Stimulated activated CD8-positive, alpha-beta memory T cell treated with anti-CD3 and anti-CD28 coated beads, Interleukin-12 subunit alpha, Interleukin-12 subunit beta, amount 100 ng/mL, for 1 hour (primary cell): ENCODE results near the gene UBL4A.
"Not testable (repeated sequence)": the region's sequence is repeated elsewhere in the genome, so short reads cannot be mapped to it uniquely, and the experiment has no call there.

Source experiments
- DNase-seq: peaks from one replicate; pipeline ENCODE4 v3.0.0-alpha.2; 2020; ENCODE audit warnings: low read depth

The UBL4A gene

DNA sequence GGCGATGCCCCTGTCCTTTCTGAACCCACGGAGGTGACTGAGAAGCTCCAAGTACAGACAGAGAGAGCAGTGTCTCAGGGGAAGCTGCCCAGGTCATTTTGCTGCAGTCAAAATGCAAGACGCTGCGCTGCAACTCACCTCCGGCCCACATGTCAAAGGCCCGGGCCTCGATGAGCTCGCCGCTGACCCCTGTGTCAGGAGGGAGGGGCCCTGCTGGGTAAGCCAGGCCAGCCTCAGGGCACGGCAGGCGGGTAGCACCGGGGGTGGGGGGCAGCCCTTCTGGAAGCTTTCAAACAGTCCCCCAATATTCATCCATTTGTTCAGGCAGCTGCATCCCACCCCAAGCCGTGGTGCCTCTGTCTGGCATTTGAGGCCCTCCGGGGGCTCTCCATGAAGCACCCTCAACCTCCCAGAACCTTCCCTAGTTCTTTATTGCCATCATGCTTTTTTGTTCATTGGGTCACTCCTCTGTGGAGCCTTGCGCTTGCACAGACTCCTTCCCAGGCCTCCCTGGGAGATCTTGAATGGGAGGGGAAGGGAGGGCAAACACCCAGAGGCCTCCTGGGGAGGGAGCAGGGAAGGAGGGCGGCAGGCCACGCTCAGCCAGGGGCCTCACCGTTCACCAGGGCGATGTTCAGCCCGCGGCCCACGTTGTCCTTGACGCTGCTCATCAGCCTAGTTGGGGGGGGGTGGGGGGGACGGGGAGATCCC lies 21.4 kb upstream of the UBL4A start:
- no peak for DNase-seq

DNA sequence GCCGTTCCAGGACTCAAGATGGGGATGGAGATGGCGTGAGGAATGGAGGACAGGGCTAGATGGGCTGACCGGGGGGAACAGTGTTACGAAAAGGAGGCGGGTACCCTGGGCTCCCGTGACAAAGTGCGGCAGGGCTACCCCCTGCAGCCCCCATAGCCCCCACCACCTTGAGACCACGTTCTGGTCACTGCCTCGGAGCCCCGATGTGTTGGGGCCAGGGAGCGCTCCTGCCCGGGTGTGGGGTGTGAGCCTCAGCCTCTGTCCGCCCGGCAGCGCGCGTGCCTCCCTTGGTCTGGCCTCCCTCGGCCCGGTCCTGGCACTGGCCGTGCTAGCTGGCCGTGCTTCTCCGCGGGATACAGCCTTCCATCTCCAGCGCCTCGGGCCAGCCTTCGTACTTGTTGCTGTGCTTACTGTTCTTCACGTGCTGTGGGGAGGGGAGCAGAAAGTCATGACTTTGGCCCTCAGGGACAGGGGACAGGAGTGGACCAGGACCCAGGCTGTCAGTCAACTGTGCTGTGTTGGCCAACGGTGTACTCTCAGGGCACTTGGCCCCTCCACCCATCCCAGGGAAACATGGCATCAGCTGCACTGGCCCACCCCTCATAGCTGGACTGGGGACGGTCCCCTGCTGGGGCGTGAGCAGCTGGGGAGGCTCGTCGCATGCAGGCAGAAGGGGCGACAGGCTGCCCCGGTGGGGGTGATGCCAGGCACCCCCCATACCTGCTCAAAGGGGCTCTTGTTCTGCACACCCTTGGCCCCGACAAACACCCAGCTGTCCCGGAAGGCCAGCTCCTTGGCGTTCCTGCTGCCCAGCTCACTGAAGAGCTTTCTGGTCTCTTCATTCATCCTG lies 20.3 kb upstream of the UBL4A start:
- DNase-seq, result no peak

DNA sequence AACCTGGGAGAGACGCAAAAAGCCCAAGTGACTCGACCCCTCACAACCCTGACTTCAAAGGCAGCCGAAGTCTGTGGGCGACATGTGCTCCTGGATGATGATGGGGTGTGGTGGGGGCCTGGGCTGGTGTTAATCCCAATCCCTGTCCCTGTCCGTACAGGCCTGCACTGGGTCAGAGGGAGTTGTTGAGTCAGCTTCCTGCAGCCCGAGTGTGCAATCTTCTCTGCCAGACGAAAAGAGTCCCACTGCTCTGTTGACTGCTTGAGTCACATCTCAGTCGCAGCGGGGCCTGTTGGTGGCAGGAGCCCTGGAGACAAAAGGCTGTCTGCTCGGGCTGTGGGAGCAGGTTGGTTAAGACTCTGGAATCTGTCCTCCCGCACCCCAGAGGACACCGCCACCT lies 19.3 kb upstream of the UBL4A start:
- DNase-seq, result no peak

- no peak for DNase-seq
Measured at GRCh38 chrX:154502989-154503388, 16.6 kb upstream of the UBL4A start.

- DNase-seq, result no peak
Measured at GRCh38 chrX:154502098-154502497, 15.7 kb upstream of the UBL4A start.

DNA sequence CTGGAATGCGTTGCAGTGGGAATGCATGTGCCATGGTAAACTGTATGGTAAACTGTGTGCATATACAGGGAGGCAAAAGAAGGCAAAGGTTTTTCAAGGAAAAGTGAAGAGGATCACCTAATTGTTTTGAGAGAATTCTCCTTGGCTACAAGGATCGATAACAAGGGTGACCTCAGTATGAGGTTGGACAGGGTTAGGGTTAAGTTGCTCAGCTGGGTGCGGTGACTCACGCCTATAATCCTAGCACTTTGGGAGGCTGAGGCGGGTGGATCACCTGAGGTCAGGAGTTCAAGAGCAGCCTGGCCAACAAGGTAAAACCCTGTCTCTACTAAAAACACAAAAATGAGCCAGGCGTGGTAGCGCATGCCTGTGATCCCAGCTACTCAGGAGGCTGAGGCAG lies 15.0 kb upstream of the UBL4A start:
- not testable (repeated sequence) for DNase-seq

- DNase-seq, result not testable (repeated sequence)
Measured at GRCh38 chrX:154496591-154497137, 10.2 kb upstream of the UBL4A start.

- DNase-seq, result no peak
Measured at GRCh38 chrX:154495472-154495922, 9.1 kb upstream of the UBL4A start.

- no peak for DNase-seq
Measured at GRCh38 chrX:154494715-154495114, 8.3 kb upstream of the UBL4A start.

GRCh38 chrX:154490414-154491083 lies 4.1 kb upstream of the UBL4A start, which contains the start of gene SLC10A3:
Gene SLC10A3 (minus strand): TSS chrX:154490629. CDS start chrX:154488940, 1,689 bp downstream.
- peak; percentile 75 for DNase-seq

- no peak for DNase-seq
Measured at GRCh38 chrX:154490021-154490413, 3.6 kb upstream of the UBL4A start.

DNA sequence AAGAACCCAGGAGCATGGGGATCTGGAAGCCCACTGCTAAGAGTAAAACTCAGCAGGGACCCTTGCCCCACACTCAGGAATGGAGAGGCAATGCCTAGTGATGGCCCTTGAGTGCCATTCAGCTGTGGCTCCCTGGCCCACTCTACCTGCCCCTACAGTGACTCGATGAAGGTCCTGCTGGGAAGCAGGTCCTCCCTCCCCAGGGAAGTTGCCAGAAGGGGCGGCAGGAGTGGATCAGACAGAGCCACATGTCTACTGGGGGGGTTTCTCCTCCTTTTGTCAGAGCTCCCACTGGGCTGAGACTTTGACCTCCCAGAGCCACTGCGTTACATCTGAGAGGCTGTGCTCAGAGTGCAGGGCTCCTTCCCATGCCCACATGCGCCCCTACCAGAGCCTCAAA lies 2.8 kb upstream of the UBL4A start:
- no peak for DNase-seq

- DNase-seq, result no peak
Measured at GRCh38 chrX:154488336-154489075, 2.1 kb upstream of the UBL4A start.

DNA sequence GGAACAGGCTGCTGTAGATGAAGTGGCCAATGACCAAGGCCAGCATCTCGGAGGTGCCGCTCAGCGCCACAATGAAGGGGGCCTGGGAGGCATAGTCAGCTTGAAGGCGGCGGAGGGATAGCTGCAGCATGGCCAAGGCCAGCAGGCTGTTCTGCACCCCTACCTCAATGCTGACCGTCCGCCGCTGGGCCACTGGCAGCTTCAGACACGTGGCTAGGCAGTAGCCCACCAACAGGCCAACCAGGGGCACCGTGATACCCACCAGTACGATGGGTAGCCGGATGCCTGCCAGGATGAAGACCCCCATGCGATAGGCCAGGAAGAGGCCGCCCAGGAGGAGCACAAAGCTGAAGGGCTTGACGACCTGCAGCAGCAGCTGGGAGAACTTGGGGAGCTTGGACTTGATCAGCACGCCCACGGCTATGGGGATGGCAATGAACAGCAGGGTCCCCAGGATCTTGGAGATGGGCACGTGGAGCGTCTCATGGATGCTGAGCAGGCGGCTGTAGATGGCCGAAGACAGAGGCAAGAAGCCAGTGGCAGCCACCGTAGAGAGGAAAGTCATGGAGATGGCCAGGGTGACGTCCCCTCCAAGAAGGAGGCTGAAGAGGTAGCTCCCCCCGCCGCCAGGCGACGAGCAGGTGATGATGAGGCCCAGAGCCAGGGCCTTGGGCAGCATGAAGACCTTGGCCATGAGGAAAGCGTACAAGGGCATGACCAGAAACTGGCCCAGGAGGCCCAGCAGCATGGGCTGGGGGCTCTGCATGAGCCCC lies 1.3 kb upstream of the UBL4A start:
- DNase-seq, result no peak

DNA sequence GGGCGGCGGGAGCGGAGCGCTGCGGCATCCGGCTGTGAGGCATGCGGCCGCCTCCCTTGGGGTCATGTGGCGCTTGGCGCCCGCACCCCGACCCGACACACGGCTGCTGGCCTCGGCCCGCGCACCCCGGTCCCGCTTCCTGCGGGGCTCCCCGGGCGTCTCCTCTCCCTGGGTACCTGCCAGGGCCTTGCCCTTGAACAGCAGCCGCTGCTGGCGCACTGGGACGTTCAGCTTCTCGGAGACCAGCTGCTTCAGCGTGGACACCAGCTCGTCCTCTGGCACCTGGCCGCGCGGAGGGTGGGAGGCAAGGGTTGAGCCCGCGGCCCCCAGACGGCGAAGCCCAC lies 391 bp downstream of the UBL4A start:
- no peak for DNase-seq

DNA sequence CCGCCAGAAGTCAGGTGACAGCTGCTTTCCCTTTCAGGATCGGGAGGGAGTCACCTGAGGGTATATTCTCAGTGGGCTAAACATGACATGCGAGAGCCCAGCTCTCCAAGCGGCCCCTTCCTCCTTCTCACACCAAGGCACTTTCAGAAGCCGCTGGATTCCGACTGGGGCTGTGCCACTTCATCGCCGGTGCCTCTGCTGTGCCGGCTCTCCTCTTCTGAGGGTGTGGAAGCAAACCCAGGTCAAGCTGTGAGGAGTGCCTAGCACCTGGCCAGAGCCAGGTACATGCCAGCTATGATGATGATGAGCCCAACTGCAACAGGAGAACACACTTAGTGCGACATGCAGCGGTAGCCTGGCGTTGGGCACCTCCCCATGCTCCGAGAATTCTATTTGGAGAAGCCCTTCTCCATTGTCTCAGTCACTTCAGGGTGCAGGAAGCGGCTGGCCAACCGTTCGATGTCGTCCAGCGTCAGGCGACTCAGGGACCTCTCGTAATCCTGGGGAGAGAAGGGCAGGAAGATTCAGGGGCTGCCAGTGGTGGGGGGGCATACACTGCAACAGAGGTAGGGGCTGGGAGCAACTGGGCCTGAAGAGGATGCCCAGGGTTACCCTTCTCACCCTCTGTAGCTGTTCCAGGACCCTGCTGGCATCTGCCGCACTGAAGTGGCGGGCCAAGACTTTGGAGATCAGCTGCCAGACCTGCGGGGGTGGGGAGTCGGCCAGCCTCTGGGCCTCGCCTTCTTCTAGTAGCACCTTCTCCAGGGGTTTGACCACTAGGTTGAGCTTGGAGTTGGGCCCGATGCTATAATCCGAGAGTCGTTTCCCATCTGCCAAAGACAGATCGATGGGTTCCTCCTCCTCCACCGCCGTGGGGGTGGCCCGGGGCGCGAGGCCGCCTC lies 1.0 kb downstream of the UBL4A start:
- no peak for DNase-seq

DNA sequence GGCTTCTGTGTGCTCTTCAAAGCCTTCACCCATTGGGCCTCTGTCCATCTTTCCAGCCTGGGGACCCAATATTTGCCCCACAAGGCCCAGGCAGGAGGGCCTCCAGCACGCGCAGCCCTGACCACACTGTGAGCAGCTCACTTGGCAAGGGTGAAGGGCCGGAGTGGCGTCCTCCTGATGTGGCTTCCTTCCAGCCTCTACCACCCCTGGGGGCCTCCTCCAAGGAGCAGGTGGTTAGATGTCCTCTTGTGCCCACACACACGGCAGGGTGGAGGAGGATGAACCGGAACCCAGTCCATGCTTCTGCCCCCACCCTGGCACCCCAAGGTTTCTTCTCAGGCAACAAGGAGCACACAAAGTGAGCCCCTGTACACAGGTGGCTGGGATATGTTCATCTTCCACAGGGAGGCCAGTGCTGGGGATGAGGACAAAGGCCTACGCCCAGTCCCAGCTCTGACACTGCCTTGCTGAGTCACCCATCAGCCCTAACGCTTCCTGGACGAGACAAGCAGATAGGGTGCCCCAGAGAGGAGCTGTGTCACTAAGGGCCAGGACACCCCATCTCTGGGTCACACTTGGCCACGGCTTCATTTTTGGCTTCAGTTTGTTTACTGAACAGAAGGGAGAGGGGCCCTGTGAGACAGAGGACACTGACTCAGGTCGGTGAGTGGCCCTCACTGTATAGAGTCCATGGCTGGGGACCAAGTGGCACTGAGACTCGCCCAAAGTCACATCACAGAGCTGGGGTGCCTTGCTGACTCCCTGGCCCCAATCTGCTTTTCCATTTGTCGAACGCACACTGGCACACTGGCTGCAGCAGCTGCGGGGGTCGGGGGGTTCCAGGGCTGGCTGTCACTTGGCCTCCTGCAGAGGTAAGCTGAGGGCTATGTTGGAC lies 1.9 kb downstream of the UBL4A start:
- DNase-seq, result no peak

DNA sequence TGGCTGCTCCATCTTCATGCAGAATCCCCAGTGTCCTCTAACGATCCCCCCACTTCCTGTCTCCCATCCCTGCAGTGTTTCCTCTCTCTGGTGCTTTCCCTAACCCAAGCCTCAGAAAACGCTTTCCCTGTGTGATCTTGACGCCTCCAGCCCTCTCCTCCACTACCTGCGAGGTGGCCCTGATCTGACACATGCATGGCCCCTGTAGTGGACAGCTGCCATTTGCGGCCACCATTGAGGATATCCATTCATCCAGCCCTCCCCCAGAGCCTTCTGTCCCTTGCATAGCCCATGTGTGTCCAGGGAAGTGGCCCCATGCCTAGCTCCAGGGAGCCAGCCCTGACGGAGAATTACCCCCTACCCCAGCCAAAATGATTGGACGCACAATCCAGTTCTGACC lies 3.1 kb downstream of the UBL4A start:
- no peak for DNase-seq

GRCh38 chrX:154482786-154483185 lies 3.6 kb downstream of the UBL4A start:
- DNase-seq, result no peak
